ENCODE measurements around the gene RBM26.
A peak's percentile ranks its signal among the peaks of the same experiment; 100 is the strongest.

RBM26 gene

GRCh38 chr13:79320433-79320832 is 85.6 kb downstream of the RBM26 start:
- DNase-seq (ENCODE audit: low read depth) = no peak
- TF ChIP-seq CTCF (IDR thresholded peaks at IDR 0.05; ENCODE audit: control insufficient read depth, extremely low read depth, insufficient read depth) = no peak
- no peak overlapping the region for H3K4me3 ChIP-seq (ENCODE audit: low read depth, low read length)

- H3K4me3 ChIP-seq (ENCODE audit: low read depth, low read length) = no peak overlapping the region
- peak; percentile 75 for DNase-seq (ENCODE audit: low read depth)
- no peak for TF ChIP-seq CTCF (IDR thresholded peaks at IDR 0.05; ENCODE audit: control insufficient read depth, extremely low read depth, insufficient read depth)
Measured at GRCh38 chr13:79318664-79319063, 87.4 kb downstream of the RBM26 start.

GRCh38 chr13:79317856-79318255 is 88.2 kb downstream of the RBM26 start:
- TF ChIP-seq CTCF (IDR thresholded peaks at IDR 0.05; ENCODE audit: control insufficient read depth, extremely low read depth, insufficient read depth) = no peak
- no peak for DNase-seq (ENCODE audit: low read depth)
- no peak overlapping the region for H3K4me3 ChIP-seq (ENCODE audit: low read depth, low read length)

- no peak for DNase-seq (ENCODE audit: low read depth)
- no peak for TF ChIP-seq CTCF (IDR thresholded peaks at IDR 0.05; ENCODE audit: control insufficient read depth, extremely low read depth, insufficient read depth)
- H3K4me3 ChIP-seq (ENCODE audit: low read depth, low read length) = no peak overlapping the region
Measured at GRCh38 chr13:79314652-79315051, 91.4 kb downstream of the RBM26 start.

GRCh38 chr13:79312340-79312855 is 93.7 kb downstream of the RBM26 start:
- TF ChIP-seq CTCF (IDR thresholded peaks at IDR 0.05; ENCODE audit: control insufficient read depth, extremely low read depth, insufficient read depth) = no peak
- no peak overlapping the region for H3K4me3 ChIP-seq (ENCODE audit: low read depth, low read length)
- no peak for DNase-seq (ENCODE audit: low read depth)

GRCh38 chr13:79311386-79311785 is 94.7 kb downstream of the RBM26 start:
- TF ChIP-seq CTCF (IDR thresholded peaks at IDR 0.05; ENCODE audit: control insufficient read depth, extremely low read depth, insufficient read depth) = no peak
- no peak overlapping the region for H3K4me3 ChIP-seq (ENCODE audit: low read depth, low read length)
- no peak for DNase-seq (ENCODE audit: low read depth)

GRCh38 chr13:79309690-79310089 is 96.4 kb downstream of the RBM26 start:
- H3K4me3 ChIP-seq (ENCODE audit: low read depth, low read length) = no peak overlapping the region
- no peak for DNase-seq (ENCODE audit: low read depth)
- no peak for TF ChIP-seq CTCF (IDR thresholded peaks at IDR 0.05; ENCODE audit: control insufficient read depth, extremely low read depth, insufficient read depth)

Measured in LNCaP clone FGC (cell line).